Measurements from ENCODE around the gene IGSF8. TPM values are rescaled to one million over a fixed set of nuclear protein-coding genes. Genes with fewer than 3 reads are reported as not detected.

Gene IGSF8
- total RNA-seq, 1 experiment from 2014 or later, result 56.2 TPM

GRCh38 chr1:160139840-160140239, 41.4 kb upstream of the IGSF8 start:
- Histone ChIP-seq H2BK120ac (ENCODE audit: low read depth, low read length, poor library complexity, severe bottlenecking) (no peak overlapping the region), H3K23ac (ENCODE audit: insufficient read length, low read depth, low read length) (no peak overlapping the region), H2BK5ac (ENCODE audit: insufficient read length, low read length) (no peak overlapping the region), H3K4me2 (ENCODE audit: insufficient read depth, insufficient read length, low read length) (no peak overlapping the region), H2AFZ (ENCODE audit: low read length) (no peak overlapping the region), H3K14ac (ENCODE audit: insufficient read depth, low read length) (no peak overlapping the region), H2BK15ac (ENCODE audit: low read depth, low read length) (no peak overlapping the region), H3K27me3 (ENCODE audit: insufficient read depth, low read length) (no peaks in the 10 kb centered on the region), H3K4me1 (ENCODE audit: insufficient read depth, low read length) (no peaks in the 10 kb centered on the region), H3K9ac (ENCODE audit: extremely low read depth, insufficient read length, low read length) (no peak overlapping the region), H3K79me1 (ENCODE audit: insufficient read depth, low read depth, low read length, poor library complexity, severe bottlenecking) (no peaks in the 10 kb centered on the region), H3K9me3 (ENCODE audit: control insufficient read depth, low read depth, low read length) (no peaks in the 10 kb centered on the region), H3K79me2 (ENCODE audit: insufficient read depth, low read length) (no peaks in the 10 kb centered on the region), H3K27ac (ENCODE audit: insufficient read length, low read depth, low read length) (no peak overlapping the region), H4K20me1 (ENCODE audit: control insufficient read depth, insufficient read depth, insufficient read length) (no peaks in the 10 kb centered on the region), H4K8ac (replicated peaks; ENCODE audit: insufficient read length, low read depth, low read length) (no peak overlapping the region), H3K56ac (ENCODE audit: insufficient read length, low read depth, low read length) (no peak overlapping the region), H4K5ac (ENCODE audit: insufficient read length, low read depth, low read length) (no peak overlapping the region), H2AK5ac (ENCODE audit: insufficient read length, low read length) (no peak overlapping the region), H2BK12ac (ENCODE audit: insufficient read length, low read depth, low read length) (no peak overlapping the region), H3K18ac (ENCODE audit: insufficient read length, low read depth, low read length) (no peak overlapping the region), H2BK20ac (ENCODE audit: low read depth, low read length, poor library complexity, severe bottlenecking) (no peak overlapping the region), H3K4ac (ENCODE audit: low read depth, low read length) (no peak overlapping the region), H4K91ac (ENCODE audit: insufficient read length, low read depth, low read length) (no peak overlapping the region), H3T11ph (ENCODE audit: low read length) (no peak overlapping the region), H3K23me2 (ENCODE audit: insufficient read length, low read depth, low read length, poor library complexity, severe bottlenecking) (no peaks in the 10 kb centered on the region)
- peak overlapping the region in 1 of 3 experiments; percentile 70; a peak in 1 of 7 replicates for H3K27ac Mint-ChIP-seq
- no peak overlapping the region for H3K4me3 Mint-ChIP-seq
- H3K9me3 Mint-ChIP-seq, result no peaks in the 10 kb centered on the region
- no CpG with 5 or more reads among the region's 8 CpGs for WGBS (ENCODE audit: extremely low coverage, insufficient read length, low lambda C conversion rate)
- no peak for TF ChIP-seq CTCF (conservative IDR thresholded peaks at IDR 0.05)
- H3K36me3 Mint-ChIP-seq (ENCODE audit: insufficient read depth in 1 of 3, low read depth in 3 of 3), result peaks cover 0 to 59% (median 58%) of the 10 kb centered on the region in 3 experiments; a peak in 6 of 7 replicates
- no peak for DNase-seq
- peaks cover 3 to 5% of the 10 kb centered on the region in 2 experiments for H3K4me1 Mint-ChIP-seq
- H3K27me3 Mint-ChIP-seq (ENCODE audit: low read depth), result peaks cover 3% of the 10 kb centered on the region

Data from H9 (cell line).